EH (cell line): ENCODE results near the gene CACNA1B.

Source experiments
- DNase-seq: peaks from one replicate; pipeline ENCODE4 v3.0.0-alpha.2; 2015; ENCODE audit warnings: low read depth

CACNA1B gene

GRCh38 chr9:138040446-138041430 lies 163.2 kb downstream of the CACNA1B start:
- no peak for DNase-seq

- DNase-seq: no peak
These were observed 164.6 kb downstream of the CACNA1B start for GRCh38 chr9:138042146-138042545.

- DNase-seq: no peak
These were observed 165.1 kb downstream of the CACNA1B start for GRCh38 chr9:138042640-138043039.

- no peak for DNase-seq
These were observed 165.5 kb downstream of the CACNA1B start for GRCh38 chr9:138043061-138043410.

- no peak for DNase-seq
These were observed 166.1 kb downstream of the CACNA1B start for GRCh38 chr9:138043411-138044345.

- DNase-seq: no peak
These were observed 167.2 kb downstream of the CACNA1B start for GRCh38 chr9:138044485-138045383.

- no peak for DNase-seq
These were observed 168.2 kb downstream of the CACNA1B start for GRCh38 chr9:138045541-138046490.

GRCh38 chr9:138046641-138047301 lies 169.2 kb downstream of the CACNA1B start:
- no peak for DNase-seq

- no peak for DNase-seq
These were observed 170.0 kb downstream of the CACNA1B start for GRCh38 chr9:138047469-138048040.

GRCh38 chr9:138048184-138048583 lies 170.6 kb downstream of the CACNA1B start:
- DNase-seq: no peak

GRCh38 chr9:138049085-138049778 lies 171.7 kb downstream of the CACNA1B start:
- DNase-seq: no peak

GRCh38 chr9:138049779-138050471 lies 172.3 kb downstream of the CACNA1B start:
- DNase-seq: no peak

GRCh38 chr9:138050472-138051330 lies 173.1 kb downstream of the CACNA1B start:
- DNase-seq: no peak

GRCh38 chr9:138051586-138052321 lies 174.2 kb downstream of the CACNA1B start:
- no peak for DNase-seq

- no peak for DNase-seq
These were observed 174.7 kb downstream of the CACNA1B start for GRCh38 chr9:138052322-138052615.

- DNase-seq: no peak
These were observed 175.2 kb downstream of the CACNA1B start for GRCh38 chr9:138052635-138053320.
